Upper lobe of left lung (tissue), 6 donors: ENCODE data around the gene KLHL30. TPM values are rescaled to one million over a fixed set of nuclear protein-coding genes. Genes with fewer than 3 reads are reported as not detected.

ENCODE experiments used
- ATAC-seq, 2 donors: fragments of 200-7000 bp; cut with Tn5 transposase; one replicate each; pipeline ENCODE4 v1.9.1; 2022; ENCODE audit warnings: mild to moderate bottlenecking in 2 of 2, moderate library complexity in 2 of 2; ENCODE audit not compliant: low FRiP score in 2 of 2
- DNase-seq, 2 donors: peaks; one replicate each; pipeline ENCODE4 v3.0.0-alpha.2; 2019 to 2020
- H3K27ac ChIP-seq, 4 donors: fragments of 200-600 bp; sonication (generic); one replicate each; pipeline ENCODE4 v1.5.1; 2016 to 2019
- H3K27me3 ChIP-seq, 4 donors: fragments of 200-600 bp; sonication (generic); one replicate each; pipeline ENCODE4 v1.5.1; 2017 to 2019
- H3K36me3 ChIP-seq, 4 donors: fragments of 200-600 bp; sonication (generic); one replicate each; pipeline ENCODE4 v1.5.1; 2016 to 2019
- H3K4me1 ChIP-seq, 4 donors: fragments of 200-600 bp; sonication (generic); one replicate each; pipeline ENCODE4 v1.5.1; 2018 to 2019
- H3K4me3 ChIP-seq, 4 donors: fragments of 200-600 bp; sonication (generic); one replicate each; pipeline ENCODE4 v1.5.1; 2017 to 2019; ENCODE audit warnings: mild to moderate bottlenecking in 2 of 4, moderate library complexity in 1 of 4
- H3K9me3 ChIP-seq, 4 donors: fragments of 200-600 bp; sonication (generic); one replicate each; pipeline ENCODE4 v1.5.1; 2018 to 2019
- CTCF ChIP-seq, 6 experiments: fragments of 450-650 bp in 4 of 6; fragments of 200-600 bp in 2 of 6; sonication (generic) in 2 of 6; IDR thresholded peaks; one replicate each; pipeline ENCODE4 v1.5.1; 2016 to 2019; ENCODE audit warnings: antibody characterized with exemption in 6 of 6
- EP300 ChIP-seq, 4 donors: sonication (generic); formaldehyde crosslinking; IDR thresholded peaks; one replicate each; pipeline ENCODE4 v1.5.1; 2017; ENCODE audit warnings: antibody characterized with exemption in 4 of 4, control low read depth in 2 of 4
- POLR2A ChIP-seq, 4 donors: fragments of 450-650 bp; IDR thresholded peaks; one replicate each; pipeline ENCODE4 v1.5.1; 2016 to 2017; ENCODE audit warnings: antibody characterized with exemption in 4 of 4, mild to moderate bottlenecking in 2 of 4
- POLR2AphosphoS5 ChIP-seq, 2 donors: sonication (generic); formaldehyde crosslinking; IDR thresholded peaks; one replicate each; pipeline ENCODE4 v1.5.1; 2017; ENCODE audit warnings: antibody characterized with exemption in 2 of 2
- WGBS, 2 donors: methylation state at CpG; one replicate each; pipeline ENCODE4 v1.1.5; 2017 to 2018; 5-methylcytosine and 5-hydroxymethylcytosine counted together
- total RNA-seq, 6 donors: library from RNA; depleted of rRNA in 4 of 6; stranded (reverse); fragments of >200 nt in 4 of 6; gene quantifications; one replicate each; pipeline versions ENCODE4 v1.1.0 to v1.2.1, GENCODE V29; 2016 to 2021
- donor health status: DM: no; HTN: no; CAD: no; lungs with moderate emphysema.
- donor health status: DM: no; HTN: yes; CAD: no; lungs with severe emphysema.

KLHL30 gene
- total RNA-seq, 6 donors from 2014 or later = 0.30 to 1.3 (median 0.97) TPM; not detected in 2

- H3K4me3 ChIP-seq = no peak overlapping the region
- TF ChIP-seq POLR2A (IDR thresholded peaks at IDR 0.05) (no peak), POLR2AphosphoS5 (IDR thresholded peaks at IDR 0.05) (no peak), CTCF (IDR thresholded peaks at IDR 0.05) (no peak), EP300 (IDR thresholded peaks at IDR 0.05) (no peak)
- H3K4me1 ChIP-seq = no peaks in the 10 kb centered on the region
- DNase-seq = no peak
- peaks cover 50 to 100% (median 85%) of the 10 kb centered on the region in 4 donors for H3K36me3 ChIP-seq
- no peak for ATAC-seq
- 95% methylated on average over 17 of the region's 17 CpGs for WGBS, 2 donors
- H3K27me3 ChIP-seq = no peaks in the 10 kb centered on the region
- H3K27ac ChIP-seq = no peak overlapping the region
- no peaks in the 10 kb centered on the region for H3K9me3 ChIP-seq
Observed at GRCh38 chr2:238187618-238188548, 49.4 kb downstream of the KLHL30 start.

DNA sequence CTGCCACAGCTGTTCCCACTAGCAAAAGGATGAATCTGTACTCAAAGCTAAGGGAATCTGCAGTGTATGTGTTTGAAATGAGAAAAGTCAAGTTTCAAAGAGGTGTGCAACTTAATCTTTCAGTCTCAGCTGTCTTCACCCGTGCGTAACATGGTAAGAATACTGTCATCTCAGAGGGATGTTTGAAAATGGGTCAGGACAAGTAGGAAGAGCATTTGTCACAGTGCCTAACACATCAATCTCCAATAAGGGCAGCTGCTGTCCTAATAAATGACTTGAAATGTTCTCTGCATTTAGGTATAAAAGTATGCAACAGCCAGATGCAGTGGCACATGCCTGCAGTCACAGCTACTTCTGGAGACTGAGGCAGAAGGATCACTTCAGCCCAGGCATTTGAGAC is 52.0 kb downstream of the KLHL30 start:
- peaks cover 29 to 94% (median 78%) of the 10 kb centered on the region in 4 donors for H3K36me3 ChIP-seq
- H3K4me1 ChIP-seq = no peaks in the 10 kb centered on the region
- H3K4me3 ChIP-seq = no peak overlapping the region
- TF ChIP-seq EP300 (IDR thresholded peaks at IDR 0.05) = no peak
- TF ChIP-seq POLR2A (IDR thresholded peaks at IDR 0.05) = no peak
- TF ChIP-seq CTCF (IDR thresholded peaks at IDR 0.05) = no peak
- no peak for TF ChIP-seq POLR2AphosphoS5 (IDR thresholded peaks at IDR 0.05)
- DNase-seq = no peak
- no peaks in the 10 kb centered on the region for H3K27me3 ChIP-seq
- no peak overlapping the region for H3K27ac ChIP-seq
- 93 to 97% methylated on average over 2 of the region's 2 CpGs for WGBS, 2 donors
- H3K9me3 ChIP-seq = no peaks in the 10 kb centered on the region
- no peak for ATAC-seq

Other genes starting within 250 kb of the KLHL30 start
- 10 to 100 TPM; 11.5 to 65.5 (median 39.8) TPM for gene UBE2F, start 171.7 kb upstream of the KLHL30 start, total RNA-seq
- 10 to 100 TPM in 4 of 6 donors, 1 to 10 TPM in 2; 9.4 to 19.9 (median 11.1) TPM for gene SCLY, start 77.7 kb upstream of the KLHL30 start, total RNA-seq
- gene ESPNL, start 38.3 kb upstream of the KLHL30 start, total RNA-seq = 1 to 10 TPM in 1 of 6 donors, under 1 TPM in 3, not detected in 2; 0.10 to 3.1 (median 0.38) TPM
- gene ERFE, start 20.3 kb downstream of the KLHL30 start, total RNA-seq = 1 to 10 TPM in 1 of 6 donors, under 1 TPM in 2, not detected in 3; 0.30 to 1.1 (median 0.43) TPM
- 10 to 100 TPM; 35.2 to 67.1 (median 40.7) TPM for gene ILKAP, start 65.0 kb downstream of the KLHL30 start, total RNA-seq
- gene HES6, start 101.4 kb downstream of the KLHL30 start, total RNA-seq = 10 to 100 TPM in 3 of 6 donors, 1 to 10 TPM in 3; 5.2 to 15.8 (median 9.4) TPM
- gene PER2, start 149.9 kb downstream of the KLHL30 start, total RNA-seq = 10 to 100 TPM; 12.9 to 28.7 (median 18.1) TPM
- 10 to 100 TPM; 14.0 to 26.8 (median 18.8) TPM for gene TRAF3IP1, start 181.8 kb downstream of the KLHL30 start, total RNA-seq